Measurements from ENCODE around the gene MBD5.

MBD5 gene

GRCh38 chr2:148525130-148525529 is 504.2 kb downstream of the MBD5 start:
- POLR2A ChIA-PET = no interaction called here
- CTCF ChIA-PET = no interaction called here
- TF ChIP-seq FOXK2 (IDR thresholded peaks at IDR 0.05) (no peak), FOXM1 (IDR thresholded peaks at IDR 0.05; ENCODE audit: borderline replicate concordance) (no peak), ELF4 (IDR thresholded peaks at IDR 0.05) (no peak), ARNT (IDR thresholded peaks at IDR 0.05) (no peak), ZNF384 (IDR thresholded peaks at IDR 0.05) (no peak), HDGF (IDR thresholded peaks at IDR 0.05; ENCODE audit: borderline replicate concordance) (no peak), FOXA1 (IDR thresholded peaks at IDR 0.05) (no peak), TARDBP (IDR thresholded peaks at IDR 0.05) (no peak), SUZ12 (IDR thresholded peaks at IDR 0.05) (no peak), BHLHE40 (IDR thresholded peaks at IDR 0.05; ENCODE audit: borderline replicate concordance) (no peak), LEF1 (IDR thresholded peaks at IDR 0.05; ENCODE audit: borderline replicate concordance) (no peak), NFRKB (IDR thresholded peaks at IDR 0.05) (no peak), SP1 (IDR thresholded peaks at IDR 0.05) (no peak), CTBP1 (IDR thresholded peaks at IDR 0.05; ENCODE audit: borderline replicate concordance) (no peak), L3MBTL2 (conservative IDR thresholded peaks at IDR 0.05) (no peak)
- TF ChIP-seq, protein P1, sequence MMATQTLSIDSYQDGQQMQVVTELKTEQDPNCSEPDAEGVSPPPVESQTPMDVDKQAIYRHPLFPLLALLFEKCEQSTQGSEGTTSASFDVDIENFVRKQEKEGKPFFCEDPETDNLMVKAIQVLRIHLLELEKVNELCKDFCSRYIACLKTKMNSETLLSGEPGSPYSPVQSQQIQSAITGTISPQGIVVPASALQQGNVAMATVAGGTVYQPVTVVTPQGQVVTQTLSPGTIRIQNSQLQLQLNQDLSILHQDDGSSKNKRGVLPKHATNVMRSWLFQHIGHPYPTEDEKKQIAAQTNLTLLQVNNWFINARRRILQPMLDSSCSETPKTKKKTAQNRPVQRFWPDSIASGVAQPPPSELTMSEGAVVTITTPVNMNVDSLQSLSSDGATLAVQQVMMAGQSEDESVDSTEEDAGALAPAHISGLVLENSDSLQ (IDR thresholded peaks at IDR 0.05) = no peak
- DNase-seq (ENCODE audit: extremely low spot score) = no peak

DNA sequence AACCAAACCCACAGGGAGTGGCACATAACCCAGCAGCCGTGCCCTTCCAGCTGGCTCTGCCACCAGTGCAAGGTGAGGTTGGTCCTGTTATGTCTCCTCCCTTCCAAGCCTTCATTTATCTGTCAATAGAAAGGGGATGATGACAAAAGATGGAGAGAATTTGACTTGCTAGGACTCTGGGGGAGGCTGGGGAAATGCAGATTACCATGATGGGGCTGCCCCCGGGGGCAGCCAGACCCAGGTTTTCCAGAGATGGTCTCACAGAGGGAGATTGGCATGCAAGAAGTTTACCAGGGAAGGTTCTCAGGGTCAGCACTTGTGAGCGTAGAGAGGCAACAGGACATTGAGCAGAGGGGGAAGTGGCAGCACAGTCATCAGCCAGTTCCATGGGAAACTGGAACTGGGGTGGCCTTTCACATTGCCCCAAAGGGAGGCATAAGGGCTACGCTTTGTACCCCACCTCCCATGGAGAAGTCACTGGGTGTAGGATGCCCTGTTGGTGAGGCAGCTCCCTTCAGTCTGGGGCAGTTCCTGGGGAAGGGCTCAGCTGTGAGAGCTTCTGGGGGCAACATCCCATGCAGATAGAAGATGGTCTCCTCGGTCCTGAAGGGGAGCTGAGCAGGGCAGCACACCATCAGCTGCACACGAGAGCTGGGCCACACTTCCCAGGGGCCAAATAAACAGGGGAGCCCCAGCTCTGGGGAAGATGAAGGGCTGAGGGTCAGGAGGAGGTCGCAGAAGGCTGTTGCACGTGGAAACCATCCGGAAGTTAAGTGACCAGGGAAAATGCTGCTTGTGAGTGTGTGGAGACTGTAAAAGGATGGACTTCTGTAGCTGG is 505.8 kb downstream of the MBD5 start:
- POLR2A ChIA-PET = no interaction called here

GRCh38 chr2:148527488-148528340 is 506.8 kb downstream of the MBD5 start:
- ChIA-PET POLR2A (interaction anchor here (0.8 kb wide), 1 partner anchor 19 kb away, joined by 3 read pairs; no protein-coding TSS in a partner anchor), CTCF (interaction anchor here (0.7 to 0.8 kb wide), 2 partner anchors 19 to 573 kb away, joined by 3 read pairs; no protein-coding TSS in a partner anchor)
- no peak for DNase-seq (ENCODE audit: extremely low spot score)
- TF ChIP-seq FOXA1 (IDR thresholded peaks at IDR 0.05) = no peak
- TF ChIP-seq, protein P1 (IDR thresholded peaks at IDR 0.05) = no peak
- no peak for TF ChIP-seq FOXM1 (IDR thresholded peaks at IDR 0.05; ENCODE audit: borderline replicate concordance)
- TF ChIP-seq HDGF (IDR thresholded peaks at IDR 0.05; ENCODE audit: borderline replicate concordance) = no peak
- no peak for TF ChIP-seq ZNF384 (IDR thresholded peaks at IDR 0.05)
- no peak for TF ChIP-seq CTBP1 (IDR thresholded peaks at IDR 0.05; ENCODE audit: borderline replicate concordance)
- TF ChIP-seq FOXK2 (IDR thresholded peaks at IDR 0.05) = no peak
- TF ChIP-seq NFRKB (IDR thresholded peaks at IDR 0.05) = no peak
- TF ChIP-seq L3MBTL2 (conservative IDR thresholded peaks at IDR 0.05) = no peak
- TF ChIP-seq BHLHE40 (IDR thresholded peaks at IDR 0.05; ENCODE audit: borderline replicate concordance) = no peak

More for the DNA sequence above, 505.8 kb downstream of the MBD5 start:
- CTCF ChIA-PET = interaction anchor here (0.8 kb wide), 1 partner anchor 18 kb away, joined by 3 read pairs; no protein-coding TSS in a partner anchor
- no peak for DNase-seq (ENCODE audit: extremely low spot score)
- no peak for TF ChIP-seq SUZ12 (IDR thresholded peaks at IDR 0.05)
- TF ChIP-seq ARNT (IDR thresholded peaks at IDR 0.05) = no peak
- TF ChIP-seq FOXK2 (IDR thresholded peaks at IDR 0.05) = no peak
- no peak for TF ChIP-seq NFRKB (IDR thresholded peaks at IDR 0.05)
- TF ChIP-seq TARDBP (IDR thresholded peaks at IDR 0.05) = no peak
- no peak for TF ChIP-seq SP1 (IDR thresholded peaks at IDR 0.05)
- TF ChIP-seq, protein P1 (IDR thresholded peaks at IDR 0.05) = no peak
- TF ChIP-seq HDGF (IDR thresholded peaks at IDR 0.05; ENCODE audit: borderline replicate concordance) = no peak
- TF ChIP-seq FOXA1 (IDR thresholded peaks at IDR 0.05) = no peak
- no peak for TF ChIP-seq L3MBTL2 (conservative IDR thresholded peaks at IDR 0.05)
- TF ChIP-seq LEF1 (IDR thresholded peaks at IDR 0.05; ENCODE audit: borderline replicate concordance) = no peak
- no peak for TF ChIP-seq ELF4 (IDR thresholded peaks at IDR 0.05)
- TF ChIP-seq ZNF384 (IDR thresholded peaks at IDR 0.05) = no peak
- no peak for TF ChIP-seq BHLHE40 (IDR thresholded peaks at IDR 0.05; ENCODE audit: borderline replicate concordance)
- no peak for TF ChIP-seq FOXM1 (IDR thresholded peaks at IDR 0.05; ENCODE audit: borderline replicate concordance)

- ChIA-PET CTCF (interaction anchor here (0.7 kb wide), 1 partner anchor 574 kb away, joined by 3 read pairs; no protein-coding TSS in a partner anchor), POLR2A (interaction anchor here (0.8 kb wide), 1 partner anchor 19 kb away, joined by 3 read pairs; no protein-coding TSS in a partner anchor)
- no peak for DNase-seq (ENCODE audit: extremely low spot score)
- TF ChIP-seq FOXM1 (IDR thresholded peaks at IDR 0.05; ENCODE audit: borderline replicate concordance) (no peak), FOXA1 (IDR thresholded peaks at IDR 0.05) (no peak), BHLHE40 (IDR thresholded peaks at IDR 0.05; ENCODE audit: borderline replicate concordance) (no peak), ELF4 (IDR thresholded peaks at IDR 0.05) (no peak), ZNF384 (IDR thresholded peaks at IDR 0.05) (no peak), LEF1 (IDR thresholded peaks at IDR 0.05; ENCODE audit: borderline replicate concordance) (no peak), L3MBTL2 (conservative IDR thresholded peaks at IDR 0.05) (no peak), FOXK2 (IDR thresholded peaks at IDR 0.05) (no peak), HDGF (IDR thresholded peaks at IDR 0.05; ENCODE audit: borderline replicate concordance) (no peak), SUZ12 (IDR thresholded peaks at IDR 0.05) (no peak), NFRKB (IDR thresholded peaks at IDR 0.05) (no peak), CTBP1 (IDR thresholded peaks at IDR 0.05; ENCODE audit: borderline replicate concordance) (no peak)
Observed at GRCh38 chr2:148528356-148529064, 507.6 kb downstream of the MBD5 start.
